Left lung (tissue), 10 donors: Measurements from ENCODE around the gene ABHD3. TPM values are rescaled to one million over a fixed set of nuclear protein-coding genes. Genes with fewer than 3 reads are reported as not detected.
"Not testable (repeated sequence)": the region's sequence is repeated elsewhere in the genome, so short reads cannot be mapped to it uniquely, and the experiment has no call there.

Experiments used
- ATAC-seq: fragments of 200-7000 bp; cut with Tn5 transposase; one replicate; pipeline ENCODE4 v1.9.1; 2020; ENCODE audit warnings: moderate library complexity
- DNase-seq, 4 donors: peaks; one replicate each; pipeline ENCODE4 v3.0.0-alpha.2; 2013 to 2020
- H3K27ac ChIP-seq, 2 donors: fragments of 200-600 bp; sonication (generic) in 1 of 2; one replicate each; pipeline versions ENCODE4 v1.5.0 to v1.8.0; 2020 to 2021
- H3K27me3 ChIP-seq, 2 donors: fragments of 200-600 bp; sonication (generic) in 1 of 2; one replicate each; pipeline versions ENCODE4 v1.5.0 to v1.8.0; 2020 to 2021
- H3K36me3 ChIP-seq, 2 donors: fragments of 200-600 bp; sonication (generic) in 1 of 2; one replicate each; pipeline versions ENCODE4 v1.5.0 to v1.8.0; 2020 to 2021
- H3K4me1 ChIP-seq, 2 donors: fragments of 200-600 bp; one replicate each; pipeline ENCODE4 v1.8.0; 2021
- H3K4me3 ChIP-seq, 2 donors: fragments of 200-600 bp; sonication (generic) in 1 of 2; one replicate each; pipeline versions ENCODE4 v1.5.0 to v1.8.0; 2020 to 2021; ENCODE audit warnings: mild to moderate bottlenecking in 1 of 2
- H3K9me3 ChIP-seq, 2 donors: fragments of 200-600 bp; sonication (generic) in 1 of 2; one replicate each; pipeline versions ENCODE4 v1.5.0 to v1.8.0; 2020 to 2021
- intact Hi-C, 2 donors: fragments of 100-400 bp; cut with DNase I; formaldehyde crosslinking; loops; one replicate each; pipeline versions ENCODE4 v1.11.2 to v1.14.2; 2022
- polyA plus RNA-seq, 6 donors: library from polyadenylated mRNA; unstranded; fragments of 120-200 nt; gene quantifications; one replicate each; pipeline ENCODE4 v1.2.1, GENCODE V29; 2013; ENCODE audit not compliant: insufficient read length in 6 of 6
- total RNA-seq, 2 donors: library from RNA; stranded (reverse); fragmentation: NEBNext Ultra II Directional; extraction: Animal tissue kit (Norgen Biotek cat#: 25700); gene quantifications; one replicate each; pipeline ENCODE4 v1.2.1, GENCODE V29; 2021
- TF ChIP-seq, protein P1 (sequence below), 2 donors: fragments of 200-600 bp; sonication (generic) in 1 of 2; IDR thresholded peaks; one replicate each; pipeline versions ENCODE4 v1.5.0 to v1.8.0; 2021; ENCODE audit warnings: antibody characterized with exemption in 2 of 2
- donor health status: DM: no; HTN: yes; CAD: no.
- donor health status: DM: no; HTN: no; CAD: no.

The ABHD3 gene
- total and polyA plus RNA-seq, 8 donors, result 22.1 to 37.5 (median 27.9) TPM

DNA sequence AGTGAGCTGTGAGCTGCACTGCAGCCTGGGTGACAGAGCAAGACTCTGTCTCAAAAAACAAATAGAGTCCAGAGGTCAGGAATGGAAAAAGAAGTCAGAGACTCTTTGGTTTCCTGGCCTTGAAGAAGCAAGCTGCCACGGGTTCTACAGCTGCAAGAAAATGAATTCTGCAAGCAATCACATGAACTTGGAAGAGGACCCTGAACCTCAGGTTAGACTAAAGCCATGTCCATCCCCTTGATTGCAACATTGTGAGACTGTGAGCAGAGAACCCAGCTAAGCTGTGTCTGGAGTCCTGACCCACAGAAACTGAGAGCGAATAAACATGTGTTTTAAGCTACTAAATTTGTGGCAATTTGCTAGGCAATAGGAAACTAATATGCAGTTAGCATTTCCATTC lies 23.1 kb upstream of the ABHD3 start:
- intact Hi-C loops, result no loop called here
- H3K4me1 ChIP-seq, result no peaks in the 10 kb centered on the region
- no peaks in the 10 kb centered on the region for H3K9me3 ChIP-seq
- TF ChIP-seq, protein P1, sequence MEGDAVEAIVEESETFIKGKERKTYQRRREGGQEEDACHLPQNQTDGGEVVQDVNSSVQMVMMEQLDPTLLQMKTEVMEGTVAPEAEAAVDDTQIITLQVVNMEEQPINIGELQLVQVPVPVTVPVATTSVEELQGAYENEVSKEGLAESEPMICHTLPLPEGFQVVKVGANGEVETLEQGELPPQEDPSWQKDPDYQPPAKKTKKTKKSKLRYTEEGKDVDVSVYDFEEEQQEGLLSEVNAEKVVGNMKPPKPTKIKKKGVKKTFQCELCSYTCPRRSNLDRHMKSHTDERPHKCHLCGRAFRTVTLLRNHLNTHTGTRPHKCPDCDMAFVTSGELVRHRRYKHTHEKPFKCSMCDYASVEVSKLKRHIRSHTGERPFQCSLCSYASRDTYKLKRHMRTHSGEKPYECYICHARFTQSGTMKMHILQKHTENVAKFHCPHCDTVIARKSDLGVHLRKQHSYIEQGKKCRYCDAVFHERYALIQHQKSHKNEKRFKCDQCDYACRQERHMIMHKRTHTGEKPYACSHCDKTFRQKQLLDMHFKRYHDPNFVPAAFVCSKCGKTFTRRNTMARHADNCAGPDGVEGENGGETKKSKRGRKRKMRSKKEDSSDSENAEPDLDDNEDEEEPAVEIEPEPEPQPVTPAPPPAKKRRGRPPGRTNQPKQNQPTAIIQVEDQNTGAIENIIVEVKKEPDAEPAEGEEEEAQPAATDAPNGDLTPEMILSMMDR (IDR thresholded peaks at IDR 0.05), result no peak
- ATAC-seq (no peak), DNase-seq (no peak)
- H3K27me3 ChIP-seq, result no peaks in the 10 kb centered on the region
- no peak overlapping the region for H3K4me3 ChIP-seq
- no peak overlapping the region for H3K27ac ChIP-seq
- no peaks in the 10 kb centered on the region for H3K36me3 ChIP-seq

DNA sequence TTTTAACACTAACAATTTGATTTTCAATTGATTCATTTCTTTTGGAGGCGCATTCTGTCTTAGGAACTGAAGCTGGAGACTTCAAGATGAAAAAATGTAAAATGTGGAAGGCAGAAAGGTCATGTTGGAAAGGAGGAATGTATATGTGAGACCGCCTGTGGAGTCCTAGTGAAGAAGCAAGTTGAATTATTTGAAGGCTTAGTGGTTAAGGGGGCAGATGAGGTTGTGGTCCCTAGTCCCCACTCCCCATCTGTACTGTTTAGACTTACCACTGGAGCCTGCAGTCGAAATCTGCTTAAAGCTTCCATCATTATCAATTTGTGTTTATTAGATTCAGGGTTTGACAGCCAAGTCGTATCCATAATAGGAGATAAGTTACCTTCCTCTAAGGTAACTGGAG lies 20.6 kb upstream of the ABHD3 start:
- H3K27me3 ChIP-seq, result no peaks in the 10 kb centered on the region
- H3K9me3 ChIP-seq, result no peaks in the 10 kb centered on the region

GRCh38 chr18:21722687-21723086 lies 18.1 kb upstream of the ABHD3 start:
- no peaks in the 10 kb centered on the region for H3K4me1 ChIP-seq
- no peaks in the 10 kb centered on the region for H3K36me3 ChIP-seq
- H3K4me3 ChIP-seq, result no peak overlapping the region
- ATAC-seq (peak; percentile 95), DNase-seq (no peak)
- H3K27me3 ChIP-seq, result no peaks in the 10 kb centered on the region
- intact Hi-C loops, result no loop called here
- TF ChIP-seq, protein P1 (IDR thresholded peaks at IDR 0.05), result no peak
- H3K27ac ChIP-seq, result peak overlapping the region in 1 of 2 donors; percentile 13
- H3K9me3 ChIP-seq, result no peaks in the 10 kb centered on the region

More for the DNA sequence above, 20.6 kb upstream of the ABHD3 start:
- Histone ChIP-seq H3K36me3 (no peaks in the 10 kb centered on the region), H3K4me1 (no peaks in the 10 kb centered on the region), H3K27ac (no peak overlapping the region), H3K4me3 (no peak overlapping the region)
- DNase-seq (no peak), ATAC-seq (no peak)
- TF ChIP-seq, protein P1 (IDR thresholded peaks at IDR 0.05), result no peak
- intact Hi-C loops, result no loop called here

- no peaks in the 10 kb centered on the region for H3K27me3 ChIP-seq
- no peak for ATAC-seq
- intact Hi-C loops, result no loop called here
These were observed 9.9 kb upstream of the ABHD3 start for GRCh38 chr18:21714474-21714873.

GRCh38 chr18:21707130-21707529 lies 2.6 kb upstream of the ABHD3 start:
- DNase-seq, H3K36me3 ChIP-seq, intact Hi-C loops, H3K27me3 ChIP-seq, H3K9me3 ChIP-seq, ATAC-seq, H3K27ac ChIP-seq, H3K4me3 ChIP-seq: not testable (repeated sequence)
- H3K4me1 ChIP-seq, result peaks cover 0 to 28% of the 10 kb centered on the region in 2 donors

More at GRCh38 chr18:21714474-21714873, 9.9 kb upstream of the ABHD3 start:
- DNase-seq, result no peak
- Histone ChIP-seq H3K4me3 (no peak overlapping the region), H3K4me1 (no peaks in the 10 kb centered on the region), H3K9me3 (no peaks in the 10 kb centered on the region), H3K27ac (no peak overlapping the region), H3K36me3 (no peaks in the 10 kb centered on the region)
- TF ChIP-seq, protein P1 (IDR thresholded peaks at IDR 0.05), result no peak

- no peak for ATAC-seq
- TF ChIP-seq, protein P1 (IDR thresholded peaks at IDR 0.05), result no peak
- intact Hi-C loops, result no loop called here
These were observed 1.9 kb upstream of the ABHD3 start for GRCh38 chr18:21706386-21706865.

More at GRCh38 chr18:21706386-21706865, 1.9 kb upstream of the ABHD3 start:
- H3K27me3 ChIP-seq, result no peaks in the 10 kb centered on the region
- no peak overlapping the region for H3K27ac ChIP-seq
- H3K4me3 ChIP-seq, result no peak overlapping the region
- no peak for DNase-seq
- H3K36me3 ChIP-seq, result peaks cover 0 to 6% of the 10 kb centered on the region in 2 donors
- peaks cover 0 to 28% of the 10 kb centered on the region in 2 donors for H3K4me1 ChIP-seq
- no peaks in the 10 kb centered on the region for H3K9me3 ChIP-seq
